ENCODE results near the gene GRAMD4. TPM values are rescaled to one million over a fixed set of nuclear protein-coding genes. Genes with fewer than 3 reads are reported as not detected.

The GRAMD4 gene
- total RNA-seq, 1 experiment from 2014 or later, result 23.4 TPM

DNA sequence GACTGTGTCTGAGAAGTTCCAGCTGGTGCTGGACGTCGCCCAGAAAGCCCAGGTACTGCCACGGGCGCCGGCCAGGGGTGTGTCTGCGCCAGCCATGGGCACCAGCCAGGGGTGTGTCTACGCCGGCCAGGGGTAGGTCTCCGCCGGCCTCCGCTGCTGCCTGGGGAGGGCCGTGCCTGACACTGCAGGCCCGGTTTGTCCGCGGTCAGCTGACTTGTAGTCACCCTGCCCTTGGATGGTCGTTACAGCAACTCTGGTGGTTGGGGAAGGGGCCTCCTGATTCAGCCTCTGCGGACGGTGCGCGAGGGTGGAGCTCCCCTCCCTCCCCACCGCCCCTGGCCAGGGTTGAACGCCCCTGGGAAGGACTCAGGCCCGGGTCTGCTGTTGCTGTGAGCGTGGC, 47.9 kb downstream of the GRAMD4 start:
- H3K27me3 ChIP-seq (replicated peaks; ENCODE audit: control insufficient read depth, insufficient read depth, low read length), result no peaks in the 10 kb centered on the region
- no peak overlapping the region for H3K4me3 ChIP-seq (ENCODE audit: low read depth, low read length)
- H3K4me1 Mint-ChIP-seq (ENCODE audit: low read depth, unreplicated experiment), result no peaks in the 10 kb centered on the region
- H3K4me3 Mint-ChIP-seq (ENCODE audit: unreplicated experiment), result no peak overlapping the region
- ChIA-PET POLR2A (no interaction called here), CTCF (no interaction called here)
- no peaks in the 10 kb centered on the region for H3K9me3 Mint-ChIP-seq (ENCODE audit: unreplicated experiment)
- DNase-seq, result no peak
- TF ChIP-seq, protein P1, sequence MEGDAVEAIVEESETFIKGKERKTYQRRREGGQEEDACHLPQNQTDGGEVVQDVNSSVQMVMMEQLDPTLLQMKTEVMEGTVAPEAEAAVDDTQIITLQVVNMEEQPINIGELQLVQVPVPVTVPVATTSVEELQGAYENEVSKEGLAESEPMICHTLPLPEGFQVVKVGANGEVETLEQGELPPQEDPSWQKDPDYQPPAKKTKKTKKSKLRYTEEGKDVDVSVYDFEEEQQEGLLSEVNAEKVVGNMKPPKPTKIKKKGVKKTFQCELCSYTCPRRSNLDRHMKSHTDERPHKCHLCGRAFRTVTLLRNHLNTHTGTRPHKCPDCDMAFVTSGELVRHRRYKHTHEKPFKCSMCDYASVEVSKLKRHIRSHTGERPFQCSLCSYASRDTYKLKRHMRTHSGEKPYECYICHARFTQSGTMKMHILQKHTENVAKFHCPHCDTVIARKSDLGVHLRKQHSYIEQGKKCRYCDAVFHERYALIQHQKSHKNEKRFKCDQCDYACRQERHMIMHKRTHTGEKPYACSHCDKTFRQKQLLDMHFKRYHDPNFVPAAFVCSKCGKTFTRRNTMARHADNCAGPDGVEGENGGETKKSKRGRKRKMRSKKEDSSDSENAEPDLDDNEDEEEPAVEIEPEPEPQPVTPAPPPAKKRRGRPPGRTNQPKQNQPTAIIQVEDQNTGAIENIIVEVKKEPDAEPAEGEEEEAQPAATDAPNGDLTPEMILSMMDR (IDR thresholded peaks at IDR 0.05; ENCODE audit: insufficient read depth in 1 of 2, low read depth in 1 of 2, low read length in 1 of 2, severe bottlenecking in 1 of 2, unreplicated experiment in 1 of 2), result no peak
- intact Hi-C loops (cut with micrococcal nuclease; ENCODE audit: unreplicated experiment), result no loop called here
- H3K36me3 ChIP-seq (ENCODE audit: control insufficient read depth, insufficient read depth, low read length), result no peaks in the 10 kb centered on the region
- no peaks in the 10 kb centered on the region for H3K27me3 Mint-ChIP-seq (ENCODE audit: insufficient read depth, unreplicated experiment)
- BruUV-seq (replicated peaks), result no TSS peak
- H3K36me3 Mint-ChIP-seq (ENCODE audit: insufficient read depth, unreplicated experiment), result no peaks in the 10 kb centered on the region
- no peak overlapping the region for H3K27ac Mint-ChIP-seq (ENCODE audit: unreplicated experiment)
- H3K9me3 ChIP-seq, result no peaks in the 10 kb centered on the region
- peaks cover 6% of the 10 kb centered on the region for H3K4me1 ChIP-seq

DNA sequence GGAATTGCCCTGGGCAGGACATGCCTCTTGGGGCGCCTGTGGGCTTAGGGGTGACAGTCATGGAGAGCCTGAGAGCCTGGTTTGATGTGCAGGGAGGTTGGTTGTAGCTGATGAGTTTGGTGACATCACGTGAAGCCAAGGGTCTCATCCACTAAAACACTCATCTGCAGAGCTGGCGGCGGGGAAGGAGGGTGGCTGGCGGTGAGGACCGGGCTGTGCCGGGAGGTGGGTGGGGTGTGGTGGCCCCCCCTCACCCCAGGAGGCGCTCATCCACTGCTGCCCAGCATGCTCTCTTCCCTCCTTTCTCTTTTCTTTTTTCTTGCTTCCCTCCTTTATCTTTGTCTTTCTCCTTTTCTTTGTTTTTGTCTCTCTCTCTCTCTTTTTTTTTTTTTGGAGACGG, 49.0 kb downstream of the GRAMD4 start:
- H3K27me3 ChIP-seq (replicated peaks; ENCODE audit: control insufficient read depth, insufficient read depth, low read length), result no peaks in the 10 kb centered on the region
- CTCF ChIA-PET, result interaction anchor here (1.8 kb wide), 1 partner anchor 106 kb away, joined by 11 read pairs; no protein-coding TSS in a partner anchor
- Mint-ChIP-seq H3K9me3 (ENCODE audit: unreplicated experiment) (no peaks in the 10 kb centered on the region), H3K27me3 (ENCODE audit: insufficient read depth, unreplicated experiment) (no peaks in the 10 kb centered on the region), H3K36me3 (ENCODE audit: insufficient read depth, unreplicated experiment) (no peaks in the 10 kb centered on the region), H3K27ac (ENCODE audit: unreplicated experiment) (no peak overlapping the region), H3K4me1 (ENCODE audit: low read depth, unreplicated experiment) (no peaks in the 10 kb centered on the region), H3K4me3 (ENCODE audit: unreplicated experiment) (no peak overlapping the region)
- TF ChIP-seq, protein P1 (IDR thresholded peaks at IDR 0.05; ENCODE audit: insufficient read depth in 1 of 2, low read depth in 1 of 2, low read length in 1 of 2, severe bottlenecking in 1 of 2, unreplicated experiment in 1 of 2), result no peak
- POLR2A ChIA-PET, result interaction anchor here (0.7 kb wide), 1 partner anchor 94 kb away, joined by 19 read pairs; no protein-coding TSS in a partner anchor
- no TSS peak for BruUV-seq (replicated peaks)
- no peak for DNase-seq
- intact Hi-C loops (cut with micrococcal nuclease; ENCODE audit: unreplicated experiment), result no loop called here
- peaks cover 6% of the 10 kb centered on the region for H3K4me1 ChIP-seq
- H3K9me3 ChIP-seq, result no peaks in the 10 kb centered on the region
- no peaks in the 10 kb centered on the region for H3K36me3 ChIP-seq (ENCODE audit: control insufficient read depth, insufficient read depth, low read length)
- no peak overlapping the region for H3K4me3 ChIP-seq (ENCODE audit: low read depth, low read length)

DNA sequence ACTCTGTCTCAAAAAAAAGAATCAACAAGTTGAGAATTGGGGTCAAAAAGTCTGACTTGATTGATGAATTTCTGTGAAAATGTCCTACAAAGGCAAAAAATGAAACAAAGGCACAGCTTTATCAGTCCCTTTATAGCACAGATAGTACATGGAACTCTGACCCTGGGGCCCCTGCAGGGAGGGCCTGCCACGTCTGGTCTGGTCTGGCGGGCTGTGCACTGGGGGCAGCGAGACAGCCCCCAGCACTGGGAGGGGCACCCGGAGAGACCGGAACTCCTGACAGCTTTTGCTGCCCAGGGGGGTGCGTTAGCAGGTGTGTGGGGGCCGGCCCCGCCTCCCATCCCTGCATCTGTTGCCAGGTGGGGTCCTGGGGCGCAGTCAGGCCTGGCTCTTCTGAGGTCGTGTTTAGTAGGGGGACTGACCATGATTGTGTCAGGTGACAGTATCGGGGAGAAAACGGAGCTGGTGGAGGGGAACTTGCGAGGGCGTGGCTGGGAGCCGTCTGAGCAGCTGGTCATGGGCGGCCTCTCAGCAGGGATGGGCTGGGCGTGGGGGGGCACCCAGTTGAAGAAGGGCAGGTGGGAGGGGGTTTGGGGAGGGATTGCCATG, 51.7 kb downstream of the GRAMD4 start:
- DNase-seq, result no peak
- Mint-ChIP-seq H3K4me1 (ENCODE audit: low read depth, unreplicated experiment) (no peaks in the 10 kb centered on the region), H3K9me3 (ENCODE audit: unreplicated experiment) (no peaks in the 10 kb centered on the region), H3K4me3 (ENCODE audit: unreplicated experiment) (no peak overlapping the region), H3K27me3 (ENCODE audit: insufficient read depth, unreplicated experiment) (no peaks in the 10 kb centered on the region), H3K36me3 (ENCODE audit: insufficient read depth, unreplicated experiment) (peaks cover 10% of the 10 kb centered on the region), H3K27ac (ENCODE audit: unreplicated experiment) (no peak overlapping the region)
- H3K36me3 ChIP-seq (ENCODE audit: control insufficient read depth, insufficient read depth, low read length), result no peaks in the 10 kb centered on the region
- no peaks in the 10 kb centered on the region for H3K27me3 ChIP-seq (replicated peaks; ENCODE audit: control insufficient read depth, insufficient read depth, low read length)
- ChIA-PET POLR2A (no interaction called here), CTCF (no interaction called here)
- TF ChIP-seq, protein P1 (IDR thresholded peaks at IDR 0.05; ENCODE audit: insufficient read depth in 1 of 2, low read depth in 1 of 2, low read length in 1 of 2, severe bottlenecking in 1 of 2, unreplicated experiment in 1 of 2), result no peak
- no TSS peak for BruUV-seq (replicated peaks)
- intact Hi-C loops (cut with micrococcal nuclease; ENCODE audit: unreplicated experiment), result no loop called here
- peaks cover 6% of the 10 kb centered on the region for H3K4me1 ChIP-seq
- H3K4me3 ChIP-seq (ENCODE audit: low read depth, low read length), result no peak overlapping the region
- no peaks in the 10 kb centered on the region for H3K9me3 ChIP-seq

Data from Caco-2 (cell line).